Endodermal cell (in vitro differentiated cells): Measurements from ENCODE around the gene SMYD3. TPM values are rescaled to one million over a fixed set of nuclear protein-coding genes. Genes with fewer than 3 reads are reported as not detected.

Experiments
- DNase-seq: peaks from one replicate; pipeline ENCODE4 v3.0.0-alpha.2; 2017
- H3K27ac ChIP-seq: 2 replicates; pipeline ENCODE4 v1.5.1; 2013; ENCODE audit warnings: mild to moderate bottlenecking, low read depth, low read length, moderate library complexity
- H3K27me3 ChIP-seq: 2 replicates; pipeline ENCODE4 v1.6.1; 2013; ENCODE audit warnings: mild to moderate bottlenecking, low read length, moderate library complexity; ENCODE audit not compliant: insufficient read depth, control insufficient read depth, poor library complexity, severe bottlenecking
- H3K36me3 ChIP-seq: 2 replicates; pipeline ENCODE4 v1.7.0; 2013; ENCODE audit warnings: mild to moderate bottlenecking, low read length, moderate library complexity; ENCODE audit not compliant: control insufficient read depth, insufficient read depth
- H3K4me1 ChIP-seq: one replicate; pipeline ENCODE4 v1.7.0; 2013; ENCODE audit warnings: low read length; ENCODE audit not compliant: control insufficient read depth, insufficient read depth
- H3K4me3 ChIP-seq: 2 replicates; pipeline ENCODE4 v1.5.1; 2013; ENCODE audit warnings: mild to moderate bottlenecking, low read length, moderate library complexity
- H3K9ac ChIP-seq: 2 replicates; pipeline ENCODE4 v1.6.1; 2013; ENCODE audit warnings: mild to moderate bottlenecking, low read length, moderate library complexity; ENCODE audit not compliant: poor library complexity, severe bottlenecking; ENCODE audit errors: extremely low read depth
- H3K9me3 ChIP-seq: 2 replicates; pipeline ENCODE4 v1.6.1; 2013; ENCODE audit warnings: mild to moderate bottlenecking, low read length, moderate library complexity; ENCODE audit not compliant: control insufficient read depth
- H3K27ac Mint-ChIP-seq: 2 replicates; pipeline ENCODE4 v1.8.0; 2020; ENCODE audit warnings: mixed read lengths
- H3K27me3 Mint-ChIP-seq: 2 replicates; pipeline ENCODE4 v1.8.0; 2021; ENCODE audit warnings: mild to moderate bottlenecking, mixed read lengths; ENCODE audit not compliant: insufficient read depth
- H3K36me3 Mint-ChIP-seq: 2 replicates; pipeline ENCODE4 v1.8.0; 2020; ENCODE audit warnings: low read depth, mixed read lengths
- H3K4me1 Mint-ChIP-seq: 2 replicates; pipeline ENCODE4 v1.8.0; 2020; ENCODE audit warnings: mixed read lengths
- H3K4me3 Mint-ChIP-seq: 2 replicates; pipeline ENCODE4 v1.8.0; 2020; ENCODE audit warnings: mild to moderate bottlenecking, moderate library complexity, mixed read lengths
- H3K9me3 Mint-ChIP-seq: 2 replicates; pipeline ENCODE4 v1.8.0; 2020; ENCODE audit warnings: mild to moderate bottlenecking, mixed read lengths
- CTCF ChIP-seq: fragments of 200-600 bp; sonication (generic); conservative IDR thresholded peaks from 2 replicates; pipeline ENCODE4 v1.5.0; 2021; ENCODE audit warnings: antibody characterized with exemption, mild to moderate bottlenecking
- WGBS, 2 experiments: methylation state at CpG; one replicate each; pipeline versions ENCODE4 v1.1.5 to v1.1.7; 2013; ENCODE audit warnings: missing lambda C conversion rate in 2 of 2, mixed read lengths in 1 of 2; ENCODE audit not compliant: insufficient coverage in 1 of 2, insufficient read length in 1 of 2; 5-methylcytosine and 5-hydroxymethylcytosine counted together
- total RNA-seq, 2 donors: library from RNA; stranded (reverse); fragmentation: NEBNext Ultra II Directional in 1 of 2; extraction: Animal tissue kit (Norgen Biotek cat#: 25700) in 1 of 2; gene quantifications; 2 replicates in 1 of 2; 3 replicates in 1 of 2; pipeline ENCODE4 v1.2.1, GENCODE V29; 2021

Gene SMYD3
- total RNA-seq, 2 donors from 2014 or later, result 32.3 to 45.8 TPM

GRCh38 chr1:246304484-246305259 is 202.4 kb downstream of the SMYD3 start:
- no peak for TF ChIP-seq CTCF
- no peak overlapping the region for H3K27ac ChIP-seq
- WGBS, 2 experiments, result 79 to 80% methylated on average over 3 to 5 of the region's 5 CpGs
- Mint-ChIP-seq H3K36me3 (peaks cover 3% of the 10 kb centered on the region), H3K27ac (no peak overlapping the region), H3K4me3 (no peak overlapping the region), H3K9me3 (no peaks in the 10 kb centered on the region), H3K27me3 (peaks cover 6% of the 10 kb centered on the region), H3K4me1 (peaks cover 30% of the 10 kb centered on the region)
- H3K9me3 ChIP-seq, result no peaks in the 10 kb centered on the region
- no peak for DNase-seq
- H3K4me3 ChIP-seq, result no peak overlapping the region
- no peaks in the 10 kb centered on the region for H3K36me3 ChIP-seq
- peaks cover 15% of the 10 kb centered on the region for H3K4me1 ChIP-seq
- peaks cover 5% of the 10 kb centered on the region for H3K27me3 ChIP-seq
- no peak overlapping the region for H3K9ac ChIP-seq

- Histone ChIP-seq H3K27me3 (peaks cover 5% of the 10 kb centered on the region), H3K27ac (no peak overlapping the region), H3K4me1 (peaks cover 15% of the 10 kb centered on the region), H3K9ac (no peak overlapping the region), H3K36me3 (no peaks in the 10 kb centered on the region), H3K4me3 (no peak overlapping the region), H3K9me3 (no peaks in the 10 kb centered on the region)
- peak overlapping the region; percentile 40 for H3K27ac Mint-ChIP-seq
- 77 to 93% methylated on average over 2 of the region's 2 CpGs for WGBS, 2 experiments
- no peaks in the 10 kb centered on the region for H3K9me3 Mint-ChIP-seq
- no peak for DNase-seq
- no peak for TF ChIP-seq CTCF
- H3K4me1 Mint-ChIP-seq, result peaks cover 30% of the 10 kb centered on the region
- peaks cover 3% of the 10 kb centered on the region for H3K36me3 Mint-ChIP-seq
- H3K27me3 Mint-ChIP-seq, result peaks cover 6% of the 10 kb centered on the region
- H3K4me3 Mint-ChIP-seq, result no peak overlapping the region
Measured at GRCh38 chr1:246302711-246303317, 204.3 kb downstream of the SMYD3 start.

GRCh38 chr1:246302251-246302625 is 204.8 kb downstream of the SMYD3 start:
- H3K27ac Mint-ChIP-seq, result no peak overlapping the region
- H3K27me3 ChIP-seq, result peaks cover 5% of the 10 kb centered on the region

More at GRCh38 chr1:246302251-246302625, 204.8 kb downstream of the SMYD3 start:
- H3K36me3 ChIP-seq, result no peaks in the 10 kb centered on the region
- H3K9me3 Mint-ChIP-seq, result no peaks in the 10 kb centered on the region
- peaks cover 30% of the 10 kb centered on the region for H3K4me1 Mint-ChIP-seq
- no peak overlapping the region for H3K4me3 Mint-ChIP-seq
- H3K36me3 Mint-ChIP-seq, result peaks cover 3% of the 10 kb centered on the region
- no peak overlapping the region for H3K4me3 ChIP-seq
- no peak for TF ChIP-seq CTCF
- peaks cover 6% of the 10 kb centered on the region for H3K27me3 Mint-ChIP-seq
- H3K4me1 ChIP-seq, result peaks cover 15% of the 10 kb centered on the region
- no peaks in the 10 kb centered on the region for H3K9me3 ChIP-seq
- no peak for DNase-seq
- H3K9ac ChIP-seq, result no peak overlapping the region
- no peak overlapping the region for H3K27ac ChIP-seq
- WGBS, 2 experiments, result 97 to 100% methylated on average over 1 of the region's 1 CpG
